A673 (cell line): ENCODE data around the gene METTL16. TPM values are rescaled to one million over a fixed set of nuclear protein-coding genes. Genes with fewer than 3 reads are reported as not detected.
A peak's percentile ranks its signal among the peaks of the same experiment; 100 is the strongest.

Experiments
- BruUV-seq: library from RNA; stranded (reverse); fragments of 400-500 nt; replicated peaks from 2 replicates; lab custom pipeline; 2021; lab: Mats Ljungman, UMichigan
- CTCF ChIA-PET: fragments of 300-600 bp; sonication (Branson Sonifier 250); formaldehyde crosslinking; loops from one replicate; lab custom pipeline; 2022; ENCODE audit warnings: antibody characterized with exemption; lab: Charles Lee
- POLR2A ChIA-PET: fragments of 300-600 bp; sonication (Branson Sonifier 250); formaldehyde crosslinking; loops from one replicate; lab custom pipeline; 2022; ENCODE audit warnings: antibody characterized with exemption; ENCODE audit not compliant: low non-redundant PET; lab: Charles Lee
- DNase-seq: peaks from one replicate; pipeline ENCODE4 v3.0.0-alpha.2; 2015; ENCODE audit warnings: low spot score
- H3K27ac ChIP-seq: fragments of 200-600 bp; sonication (generic); 2 replicates; pipeline ENCODE4 v1.5.1; 2016; ENCODE audit warnings: mixed run types, low read depth, mild to moderate bottlenecking, mixed read lengths, antibody characterized with exemption, low read length; ENCODE audit not compliant: poor library complexity, severe bottlenecking
- H3K27me3 ChIP-seq: fragments of 200-600 bp; sonication (generic); replicated peaks from 2 replicates; pipeline ENCODE4 v1.6.1; 2017; ENCODE audit warnings: mixed run types, low read depth, mild to moderate bottlenecking, mixed read lengths, antibody characterized with exemption, low read length; ENCODE audit not compliant: insufficient read depth, poor library complexity
- H3K36me3 ChIP-seq: fragments of 200-600 bp; sonication (generic); 2 replicates; pipeline ENCODE4 v1.6.1; 2016; ENCODE audit warnings: mixed run types, mild to moderate bottlenecking, mixed read lengths, antibody characterized with exemption, low read length; ENCODE audit not compliant: insufficient read depth, poor library complexity, severe bottlenecking
- H3K4me1 ChIP-seq: fragments of 200-600 bp; sonication (generic); 2 replicates; pipeline ENCODE4 v1.6.1; 2017; ENCODE audit warnings: mixed run types, mild to moderate bottlenecking, mixed read lengths, antibody characterized with exemption, low read length; ENCODE audit not compliant: insufficient read depth, poor library complexity, severe bottlenecking
- H3K4me3 ChIP-seq: fragments of 200-600 bp; sonication (generic); 2 replicates; pipeline ENCODE4 v1.5.1; 2016; ENCODE audit warnings: low read depth, mixed run types, mild to moderate bottlenecking, mixed read lengths, low read length; ENCODE audit not compliant: poor library complexity, severe bottlenecking
- H3K9me3 ChIP-seq: fragments of 200-600 bp; sonication (generic); 2 replicates; pipeline ENCODE4 v1.6.1; 2016; ENCODE audit warnings: mixed run types, low read depth, mild to moderate bottlenecking, mixed read lengths, antibody characterized with exemption, low read length; ENCODE audit not compliant: poor library complexity, severe bottlenecking
- CTCF ChIP-seq: fragments of 300-800, 200-600 bp; sonication (generic); conservative IDR thresholded peaks from 2 replicates; pipeline ENCODE4 v1.5.1; 2017; ENCODE audit warnings: low read depth, mild to moderate bottlenecking, antibody characterized with exemption, low read length, moderate library complexity, mixed read lengths
- EZH2 ChIP-seq: fragments of 200-600 bp; sonication (generic); IDR thresholded peaks from 2 replicates; pipeline ENCODE4 v1.6.1; 2017; ENCODE audit warnings: borderline replicate concordance, low read depth, mild to moderate bottlenecking, mixed read lengths, antibody characterized with exemption, low read length; ENCODE audit not compliant: poor library complexity, severe bottlenecking
- intact Hi-C: fragments of 100-400 bp; cut with micrococcal nuclease; formaldehyde crosslinking; loops from one replicate; pipeline ENCODE4 v1.10.0; 2022; ENCODE audit not compliant: unreplicated experiment
- total RNA-seq: library from RNA; stranded (reverse); gene quantifications from 2 replicates; pipeline ENCODE4 v1.2.3, GENCODE V29; 2021

The METTL16 gene
- total RNA-seq, 1 experiment from 2014 or later: 50.8 TPM

GRCh38 chr17:2521257-2521656 lies 9.6 kb upstream of the METTL16 start:
- ChIA-PET CTCF (interaction anchor here (0.5 kb wide), 1 partner anchor 32 kb away, joined by 13 read pairs; no protein-coding TSS in a partner anchor), POLR2A (no interaction called here)
- TF ChIP-seq CTCF: no peak
- TF ChIP-seq EZH2: no peak
- no peaks in the 10 kb centered on the region for H3K27me3 ChIP-seq
- H3K36me3 ChIP-seq: no peaks in the 10 kb centered on the region
- intact Hi-C loops: no loop called here
- H3K4me1 ChIP-seq: no peaks in the 10 kb centered on the region
- no TSS peak for BruUV-seq
- H3K27ac ChIP-seq: no peak overlapping the region
- DNase-seq: no peak
- H3K9me3 ChIP-seq: no peaks in the 10 kb centered on the region
- H3K4me3 ChIP-seq: no peak overlapping the region

GRCh38 chr17:2517539-2517938 lies 5.9 kb upstream of the METTL16 start:
- H3K27ac ChIP-seq: no peak overlapping the region
- ChIA-PET POLR2A (interaction anchor here (0.5 kb wide), 1 partner anchor 130 kb away, joined by 3 read pairs; no protein-coding TSS in a partner anchor), CTCF (no interaction called here)
- no peaks in the 10 kb centered on the region for H3K27me3 ChIP-seq
- no TSS peak for BruUV-seq
- no peaks in the 10 kb centered on the region for H3K4me1 ChIP-seq
- H3K9me3 ChIP-seq: no peaks in the 10 kb centered on the region
- no peak for TF ChIP-seq EZH2
- no peak for TF ChIP-seq CTCF
- DNase-seq: no peak
- intact Hi-C loops: loop anchor here (10.0 kb wide), 2 partner anchors 77 to 157 kb away; partner anchors contain the start of gene PAFAH1B1
- H3K36me3 ChIP-seq: no peaks in the 10 kb centered on the region
- H3K4me3 ChIP-seq: no peak overlapping the region

- no peak for DNase-seq
- Histone ChIP-seq H3K36me3 (no peaks in the 10 kb centered on the region), H3K4me3 (peak overlapping the region; percentile 64), H3K27ac (peak overlapping the region; percentile 91), H3K9me3 (no peaks in the 10 kb centered on the region), H3K27me3 (no peaks in the 10 kb centered on the region), H3K4me1 (peaks cover 6% of the 10 kb centered on the region)
- BruUV-seq: TSS peak; percentile 83
- TF ChIP-seq CTCF: no peak
- POLR2A ChIA-PET: no interaction called here
- CTCF ChIA-PET: interaction anchor here (1.4 kb wide), 1 partner anchor 163 kb away, joined by 4 read pairs; no protein-coding TSS in a partner anchor
- intact Hi-C loops: loop anchor here (10.0 kb wide), 2 partner anchors 84 to 164 kb away; partner anchors contain the start of gene PAFAH1B1
Observed at GRCh38 chr17:2511138-2511461, 588 bp downstream of the METTL16 start.
